Urinary bladder (tissue), 4 donors: Measurements from ENCODE around the gene STK4. TPM values are rescaled to one million over a fixed set of nuclear protein-coding genes. Genes with fewer than 3 reads are reported as not detected.

Source experiments
- DNase-seq: peaks from one replicate; pipeline ENCODE4 v3.0.0-alpha.2; 2015; ENCODE audit errors: extremely low spot score
- H3K27ac ChIP-seq: one replicate; pipeline ENCODE4 v1.5.1; 2013; ENCODE audit warnings: low read depth, mild to moderate bottlenecking, moderate library complexity
- H3K36me3 ChIP-seq: one replicate; pipeline ENCODE4 v1.6.1; 2013; ENCODE audit warnings: mild to moderate bottlenecking, moderate library complexity; ENCODE audit not compliant: insufficient read depth
- H3K4me1 ChIP-seq: one replicate; pipeline ENCODE4 v1.6.1; 2013; ENCODE audit warnings: mild to moderate bottlenecking, moderate library complexity; ENCODE audit not compliant: insufficient read depth
- H3K4me3 ChIP-seq: one replicate; pipeline ENCODE4 v1.5.1; 2013; ENCODE audit warnings: low read depth, low read length
- WGBS: extraction: QIAGEN DNeasy Blood & Tissue Kit; methylation state at CpG from one replicate; pipeline ENCODE4 v1.1.7; 2013; 5-methylcytosine and 5-hydroxymethylcytosine counted together
- polyA plus RNA-seq: library from polyadenylated mRNA; stranded (reverse); fragments of 200-250 nt; gene quantifications from one replicate; pipeline ENCODE4 v1.2.3, GENCODE V29; 2013
- total RNA-seq: library from RNA; depleted of rRNA; stranded (reverse); fragments of >200 nt; gene quantifications from one replicate; pipeline ENCODE4 v1.2.3, GENCODE V29; 2014
- donor health status: healthy with polysubstance abuse.
- donor health status: healthy.

STK4 gene
- total RNA-seq (37.5 TPM), polyA plus RNA-seq (11.6 TPM)

DNA sequence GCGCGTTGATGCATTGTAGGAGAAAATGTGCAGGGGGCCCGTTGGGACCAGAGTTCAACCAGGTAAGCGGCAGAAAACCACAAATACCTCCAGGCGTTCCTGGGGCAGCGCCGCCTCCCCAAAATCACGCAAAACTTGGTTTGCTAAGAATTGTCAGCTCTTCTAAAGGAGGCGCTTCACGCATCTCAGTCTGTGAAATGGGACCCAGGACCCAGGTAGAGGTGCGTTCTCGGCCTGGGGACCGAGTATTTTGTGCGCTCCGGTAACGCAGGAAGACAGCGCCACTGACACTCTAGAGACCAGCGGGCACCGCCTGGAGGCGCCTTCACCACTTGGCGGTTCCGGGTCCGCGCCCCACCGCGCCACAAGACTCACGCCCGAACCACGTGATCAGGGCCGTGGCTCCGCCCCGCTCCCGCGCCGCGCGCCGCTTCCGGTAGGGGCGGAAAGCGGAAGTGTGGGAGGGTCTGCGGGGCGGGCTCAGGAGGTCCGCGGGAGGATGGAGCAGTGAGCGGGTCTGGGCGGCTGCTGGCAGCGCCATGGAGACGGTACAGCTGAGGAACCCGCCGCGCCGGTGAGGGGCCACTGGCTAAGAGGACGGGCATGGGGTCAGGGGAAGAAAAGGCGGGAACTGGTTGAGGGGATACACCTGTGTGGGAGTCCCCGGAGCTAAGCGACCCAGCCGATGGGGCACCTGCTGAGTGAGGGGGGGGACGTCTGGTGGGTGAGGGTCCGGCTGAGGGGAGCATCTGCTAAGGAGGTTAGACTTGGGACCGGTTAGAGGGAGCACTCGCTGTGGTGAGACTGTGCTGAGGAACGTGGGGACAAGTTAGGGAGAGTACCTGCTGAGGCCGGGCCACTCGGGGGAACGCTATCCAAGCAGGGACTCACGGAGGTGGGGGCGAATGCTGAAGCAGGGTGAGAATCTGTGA lies at the start of gene STK4:
STK4 (plus strand) TSS at position 483 of the 932 bp plus-strand sequence; CDS start at position 540, 57 bp downstream.
- Histone ChIP-seq H3K36me3 (no peaks in the 10 kb centered on the region), H3K4me3 (peak within 1 kb of the TSS; percentile 87), H3K4me1 (no peaks in the 10 kb centered on the region), H3K27ac (peak within 1 kb of the TSS; percentile 72)
- DNase-seq: peak; percentile 76
- WGBS: 1% methylated on average over 68 of the region's 68 CpGs

GRCh38 chr20:44916586-44916985 lies 49.7 kb upstream of the STK4 start:
- 95% methylated on average over 12 of the region's 12 CpGs for WGBS

GRCh38 chr20:44917399-44917798 lies 48.9 kb upstream of the STK4 start:
- H3K36me3 ChIP-seq: no peaks in the 10 kb centered on the region
- 98% methylated on average over 2 of the region's 2 CpGs for WGBS
- H3K27ac ChIP-seq: no peak overlapping the region
- no peaks in the 10 kb centered on the region for H3K4me1 ChIP-seq
- DNase-seq: no peak
- H3K4me3 ChIP-seq: no peak overlapping the region

More at GRCh38 chr20:44916586-44916985, 49.7 kb upstream of the STK4 start:
- Histone ChIP-seq H3K4me1 (no peaks in the 10 kb centered on the region), H3K27ac (no peak overlapping the region), H3K36me3 (no peaks in the 10 kb centered on the region), H3K4me3 (no peak overlapping the region)
- DNase-seq: no peak

DNA sequence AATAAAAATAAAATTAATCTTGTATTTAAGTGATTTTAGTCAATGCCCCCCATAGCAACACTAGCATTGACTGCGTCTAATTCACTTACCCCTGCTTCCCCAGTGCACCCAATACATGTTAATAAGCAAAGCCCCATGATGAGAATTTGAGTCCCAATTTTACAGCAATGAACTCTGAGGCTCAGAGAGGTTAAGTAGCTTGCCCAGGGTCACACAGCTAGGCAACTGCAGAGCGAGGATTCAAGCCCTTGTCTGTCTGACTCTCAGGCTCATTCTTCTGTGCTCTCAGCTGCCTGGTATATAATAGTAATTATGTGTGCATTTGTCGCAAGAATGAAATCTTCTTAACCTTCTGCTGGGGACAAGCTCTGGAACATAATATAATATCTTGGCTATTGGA lies 48.0 kb upstream of the STK4 start:
- DNase-seq: no peak
- H3K4me1 ChIP-seq: no peaks in the 10 kb centered on the region
- no peaks in the 10 kb centered on the region for H3K36me3 ChIP-seq
- no peak overlapping the region for H3K4me3 ChIP-seq
- WGBS: 97% methylated on average over 3 of the region's 3 CpGs
- H3K27ac ChIP-seq: no peak overlapping the region

GRCh38 chr20:44918761-44919160 lies 47.6 kb upstream of the STK4 start:
- no peak for DNase-seq
- Histone ChIP-seq H3K4me3 (no peak overlapping the region), H3K4me1 (no peaks in the 10 kb centered on the region), H3K36me3 (no peaks in the 10 kb centered on the region), H3K27ac (no peak overlapping the region)
- WGBS: 93% methylated on average over 10 of the region's 10 CpGs

DNA sequence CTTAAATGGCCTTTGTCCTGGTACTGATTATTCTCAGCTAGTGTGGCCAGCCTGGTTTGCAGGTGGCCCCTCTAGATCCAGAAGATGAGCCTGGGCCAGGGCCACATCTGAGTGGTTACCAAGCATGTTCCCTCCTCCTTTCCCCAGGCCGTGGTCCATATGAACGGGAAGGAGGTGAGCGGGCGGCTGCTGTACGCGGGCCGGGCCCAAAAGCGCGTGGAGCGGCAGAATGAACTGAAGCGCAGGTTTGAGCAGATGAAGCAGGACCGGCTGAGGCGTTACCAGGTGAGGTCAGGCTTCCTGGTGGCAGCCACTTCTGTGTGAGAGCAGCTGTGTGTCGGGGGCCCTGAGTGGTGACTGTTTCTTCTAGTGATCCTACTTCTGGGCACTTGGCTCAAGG lies 44.9 kb upstream of the STK4 start:
- no peak overlapping the region for H3K4me3 ChIP-seq
- WGBS: 98% methylated on average over 14 of the region's 14 CpGs
- DNase-seq: no peak
- H3K36me3 ChIP-seq: no peaks in the 10 kb centered on the region
- no peak overlapping the region for H3K27ac ChIP-seq
- H3K4me1 ChIP-seq: no peaks in the 10 kb centered on the region

DNA sequence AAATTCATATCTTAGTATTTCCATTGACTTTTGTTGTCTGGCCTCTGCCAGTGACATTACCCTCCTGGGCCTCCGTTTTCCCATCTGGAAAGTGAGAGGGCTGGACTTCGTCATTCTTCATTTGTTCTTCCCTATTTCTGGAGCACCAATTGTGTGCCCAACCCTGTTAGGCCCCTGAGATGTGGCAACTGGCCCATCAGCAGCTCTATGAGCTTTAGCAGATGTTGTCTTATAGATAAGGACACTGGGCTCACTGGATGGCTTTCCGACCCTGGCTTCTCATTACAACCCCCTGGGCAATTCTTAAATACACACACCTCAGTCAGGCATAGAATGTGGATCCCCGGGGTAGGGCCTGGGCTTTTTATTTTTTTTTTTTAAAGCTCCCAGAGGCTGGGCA lies 41.8 kb upstream of the STK4 start:
- no peak overlapping the region for H3K27ac ChIP-seq
- DNase-seq: no peak
- no peaks in the 10 kb centered on the region for H3K36me3 ChIP-seq
- no peaks in the 10 kb centered on the region for H3K4me1 ChIP-seq
- WGBS: 67% methylated on average over 4 of the region's 4 CpGs
- H3K4me3 ChIP-seq: no peak overlapping the region

- no peak for DNase-seq
- 85% methylated on average over 3 of the region's 3 CpGs for WGBS
- H3K4me3 ChIP-seq: no peak overlapping the region
- no peaks in the 10 kb centered on the region for H3K36me3 ChIP-seq
- no peaks in the 10 kb centered on the region for H3K4me1 ChIP-seq
- H3K27ac ChIP-seq: no peak overlapping the region
Observed at GRCh38 chr20:44928595-44928994, 37.7 kb upstream of the STK4 start.

DNA sequence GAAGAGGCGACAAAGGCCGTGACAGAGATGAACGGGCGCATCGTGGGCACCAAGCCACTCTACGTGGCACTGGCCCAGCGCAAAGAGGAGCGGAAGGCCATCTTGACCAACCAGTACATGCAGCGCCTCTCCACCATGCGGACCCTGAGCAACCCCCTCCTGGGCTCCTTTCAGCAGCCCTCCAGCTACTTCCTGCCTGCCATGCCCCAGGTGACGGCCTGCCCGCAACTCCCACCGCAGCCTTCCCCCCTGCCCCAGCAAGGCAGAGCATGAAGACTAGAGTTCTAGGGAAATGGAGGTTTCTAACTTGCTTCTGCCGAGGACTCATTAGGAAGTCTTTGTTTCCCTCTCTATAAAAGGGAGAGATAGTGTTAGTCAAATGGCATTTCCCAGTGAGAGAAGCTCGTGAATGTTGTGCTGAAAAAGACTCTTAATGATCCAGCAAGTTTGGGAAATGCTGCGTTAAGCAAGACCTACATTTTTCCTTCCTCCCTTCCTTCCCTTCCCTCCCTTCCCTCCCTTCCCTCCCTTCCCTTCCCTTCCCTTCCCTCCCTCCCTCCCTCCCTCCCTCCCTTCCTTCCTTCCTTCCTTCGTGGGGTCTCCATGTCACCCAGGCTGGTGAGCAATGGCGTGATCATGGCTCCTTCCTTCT lies 35.7 kb upstream of the STK4 start:
- Histone ChIP-seq H3K27ac (no peak overlapping the region), H3K4me3 (no peak overlapping the region), H3K36me3 (no peaks in the 10 kb centered on the region), H3K4me1 (no peaks in the 10 kb centered on the region)
- WGBS: 96% methylated on average over 18 of the region's 18 CpGs
- no peak for DNase-seq

DNA sequence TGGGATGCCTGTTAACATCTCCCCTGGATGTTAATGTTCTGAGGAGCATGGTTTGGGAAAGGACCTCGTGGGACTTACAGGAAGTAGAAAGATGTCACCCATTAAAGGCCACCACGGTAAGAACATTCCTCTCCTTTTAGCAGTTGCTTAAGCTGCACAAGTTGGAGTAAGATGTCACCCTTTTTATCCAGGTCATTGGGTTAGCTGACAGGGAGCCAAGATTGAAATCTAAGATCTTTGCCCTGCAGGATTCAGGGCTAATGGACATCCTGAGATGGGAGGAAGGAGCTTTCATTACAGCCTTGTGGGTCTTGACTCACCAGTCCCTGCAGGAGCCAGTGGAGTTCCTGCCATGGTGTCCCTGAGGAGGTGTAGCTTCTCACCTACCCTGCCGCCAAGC lies 34.4 kb upstream of the STK4 start:
- H3K4me1 ChIP-seq: no peaks in the 10 kb centered on the region
- H3K36me3 ChIP-seq: no peaks in the 10 kb centered on the region
- DNase-seq: no peak
- H3K27ac ChIP-seq: no peak overlapping the region
- WGBS: 86% methylated on average over 3 of the region's 3 CpGs
- H3K4me3 ChIP-seq: no peak overlapping the region

DNA sequence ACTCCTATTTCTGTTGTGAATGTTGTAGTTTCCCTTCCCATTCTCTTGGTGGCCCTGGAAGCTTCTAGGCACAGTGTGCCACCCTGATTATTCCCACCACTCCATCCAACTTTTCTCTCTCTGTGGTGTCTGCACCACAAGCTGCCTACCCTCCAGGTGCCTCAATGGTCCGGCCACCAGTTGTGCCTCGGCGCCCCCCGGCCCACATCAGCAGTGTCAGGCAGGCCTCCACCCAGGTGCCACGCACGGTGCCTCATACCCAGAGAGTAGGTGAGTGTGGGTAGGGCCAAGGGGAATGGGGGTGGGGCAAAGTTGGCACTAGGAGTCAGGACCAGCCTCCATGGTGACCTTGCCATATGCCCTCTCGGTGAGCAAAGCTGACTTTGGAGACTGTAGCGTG lies 33.4 kb upstream of the STK4 start:
- Histone ChIP-seq H3K4me1 (no peaks in the 10 kb centered on the region), H3K4me3 (no peak overlapping the region), H3K27ac (no peak overlapping the region), H3K36me3 (no peaks in the 10 kb centered on the region)
- DNase-seq: no peak
- WGBS: 96% methylated on average over 8 of the region's 8 CpGs

- H3K4me3 ChIP-seq: no peak overlapping the region
- H3K4me1 ChIP-seq: no peaks in the 10 kb centered on the region
- H3K36me3 ChIP-seq: no peaks in the 10 kb centered on the region
- 95% methylated on average over 10 of the region's 10 CpGs for WGBS
- DNase-seq: no peak
- H3K27ac ChIP-seq: no peak overlapping the region
Observed at GRCh38 chr20:44936510-44936909, 29.8 kb upstream of the STK4 start.

DNA sequence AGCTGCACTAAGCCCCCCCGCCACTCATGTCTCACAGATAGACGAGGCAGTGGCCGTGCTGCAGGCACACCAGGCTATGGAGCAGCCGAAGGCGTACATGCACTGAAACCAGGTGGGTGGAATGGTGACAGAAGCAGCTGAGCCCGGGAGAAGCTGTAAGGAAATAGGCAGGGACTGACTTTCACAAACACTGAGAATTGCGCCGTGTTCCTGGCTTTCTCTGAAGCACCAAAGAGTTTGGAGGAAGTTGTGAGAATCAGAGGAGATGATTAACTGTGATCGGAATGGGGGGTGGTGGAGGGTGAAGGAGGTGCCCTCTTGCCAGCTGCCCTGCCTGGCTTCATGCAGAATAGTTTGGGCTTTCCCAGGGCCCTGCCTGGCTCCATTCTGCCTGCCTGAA lies 27.7 kb upstream of the STK4 start:
- 85% methylated on average over 9 of the region's 9 CpGs for WGBS
- no peak for DNase-seq
- no peaks in the 10 kb centered on the region for H3K36me3 ChIP-seq
- no peaks in the 10 kb centered on the region for H3K4me1 ChIP-seq
- H3K4me3 ChIP-seq: no peak overlapping the region
- H3K27ac ChIP-seq: no peak overlapping the region

GRCh38 chr20:44941120-44941691 lies 25.1 kb upstream of the STK4 start:
- Histone ChIP-seq H3K27ac (no peak overlapping the region), H3K36me3 (no peaks in the 10 kb centered on the region)

More at GRCh38 chr20:44941120-44941691, 25.1 kb upstream of the STK4 start:
- DNase-seq: no peak
- 69% methylated on average over 7 of the region's 7 CpGs for WGBS
- Histone ChIP-seq H3K4me3 (no peak overlapping the region), H3K4me1 (no peaks in the 10 kb centered on the region)
